ENCODE measurements around the gene KPNB1.

The KPNB1 gene

DNA sequence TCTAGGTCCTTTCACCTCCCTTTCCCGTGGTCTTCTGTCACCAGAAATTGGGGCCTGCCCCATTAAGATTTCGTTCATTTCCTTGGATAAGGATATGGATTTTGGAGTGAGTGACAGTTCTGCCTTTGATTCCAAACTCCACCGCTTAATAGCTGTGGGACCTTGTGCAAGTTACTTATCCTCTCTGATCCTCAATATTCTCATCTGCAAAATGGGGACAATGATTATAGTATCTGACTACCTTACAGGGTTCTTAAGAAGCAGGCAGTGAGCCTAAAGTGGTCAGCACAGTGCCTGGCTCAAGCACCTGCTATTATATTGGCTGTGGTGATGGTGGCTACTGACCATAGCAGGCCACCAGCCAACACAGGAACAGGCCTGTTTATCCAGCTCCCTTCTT, 59.9 kb downstream of the KPNB1 start:
- no peak overlapping the region for H3K4me3 ChIP-seq (ENCODE audit: low read length)
- TF ChIP-seq, protein P1, sequence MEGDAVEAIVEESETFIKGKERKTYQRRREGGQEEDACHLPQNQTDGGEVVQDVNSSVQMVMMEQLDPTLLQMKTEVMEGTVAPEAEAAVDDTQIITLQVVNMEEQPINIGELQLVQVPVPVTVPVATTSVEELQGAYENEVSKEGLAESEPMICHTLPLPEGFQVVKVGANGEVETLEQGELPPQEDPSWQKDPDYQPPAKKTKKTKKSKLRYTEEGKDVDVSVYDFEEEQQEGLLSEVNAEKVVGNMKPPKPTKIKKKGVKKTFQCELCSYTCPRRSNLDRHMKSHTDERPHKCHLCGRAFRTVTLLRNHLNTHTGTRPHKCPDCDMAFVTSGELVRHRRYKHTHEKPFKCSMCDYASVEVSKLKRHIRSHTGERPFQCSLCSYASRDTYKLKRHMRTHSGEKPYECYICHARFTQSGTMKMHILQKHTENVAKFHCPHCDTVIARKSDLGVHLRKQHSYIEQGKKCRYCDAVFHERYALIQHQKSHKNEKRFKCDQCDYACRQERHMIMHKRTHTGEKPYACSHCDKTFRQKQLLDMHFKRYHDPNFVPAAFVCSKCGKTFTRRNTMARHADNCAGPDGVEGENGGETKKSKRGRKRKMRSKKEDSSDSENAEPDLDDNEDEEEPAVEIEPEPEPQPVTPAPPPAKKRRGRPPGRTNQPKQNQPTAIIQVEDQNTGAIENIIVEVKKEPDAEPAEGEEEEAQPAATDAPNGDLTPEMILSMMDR (conservative IDR thresholded peaks at IDR 0.05; ENCODE audit: low read depth, low read length): no peak
- DNase-seq (ENCODE audit: low read depth): no peak

DNA sequence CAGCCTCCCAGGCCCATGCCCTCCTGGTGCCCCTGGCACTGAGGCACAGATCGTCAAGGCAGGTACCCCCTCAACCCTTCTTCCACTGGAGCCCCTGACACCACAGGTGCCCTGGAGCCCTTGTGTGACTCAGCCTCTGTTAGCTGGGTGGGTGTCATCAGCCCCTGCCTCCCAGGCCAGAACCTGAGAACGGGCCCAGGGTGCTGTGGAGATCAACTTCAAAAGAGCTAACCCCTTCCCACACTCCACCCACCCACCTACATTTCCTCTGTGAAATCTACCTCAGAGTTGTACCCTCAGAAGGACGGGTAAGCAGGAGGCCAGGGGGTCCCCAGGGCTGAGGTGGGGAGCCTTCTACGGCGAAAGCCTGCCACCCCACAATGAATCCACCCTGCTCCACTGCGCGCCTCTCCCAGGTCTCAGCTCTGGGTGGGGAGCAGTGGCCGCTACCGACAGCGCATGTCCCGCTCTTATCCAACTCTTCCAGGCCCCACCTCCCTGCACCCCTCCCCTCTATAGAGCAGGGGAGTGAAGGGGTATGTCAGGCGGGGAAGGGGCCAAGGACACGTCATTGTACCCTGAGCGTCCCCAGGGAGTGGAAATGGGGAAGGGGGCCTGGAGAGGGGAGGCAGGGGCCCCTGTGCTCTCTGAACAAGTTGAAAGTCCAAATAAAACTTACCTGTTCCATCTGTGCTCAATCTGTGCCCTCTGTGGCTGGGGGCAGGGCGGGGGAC, 61.8 kb downstream of the KPNB1 start:
- no peak overlapping the region for H3K4me3 ChIP-seq (ENCODE audit: low read length)
- no peak for DNase-seq (ENCODE audit: low read depth)
- TF ChIP-seq, protein P1 (conservative IDR thresholded peaks at IDR 0.05; ENCODE audit: low read depth, low read length): no peak

DNA sequence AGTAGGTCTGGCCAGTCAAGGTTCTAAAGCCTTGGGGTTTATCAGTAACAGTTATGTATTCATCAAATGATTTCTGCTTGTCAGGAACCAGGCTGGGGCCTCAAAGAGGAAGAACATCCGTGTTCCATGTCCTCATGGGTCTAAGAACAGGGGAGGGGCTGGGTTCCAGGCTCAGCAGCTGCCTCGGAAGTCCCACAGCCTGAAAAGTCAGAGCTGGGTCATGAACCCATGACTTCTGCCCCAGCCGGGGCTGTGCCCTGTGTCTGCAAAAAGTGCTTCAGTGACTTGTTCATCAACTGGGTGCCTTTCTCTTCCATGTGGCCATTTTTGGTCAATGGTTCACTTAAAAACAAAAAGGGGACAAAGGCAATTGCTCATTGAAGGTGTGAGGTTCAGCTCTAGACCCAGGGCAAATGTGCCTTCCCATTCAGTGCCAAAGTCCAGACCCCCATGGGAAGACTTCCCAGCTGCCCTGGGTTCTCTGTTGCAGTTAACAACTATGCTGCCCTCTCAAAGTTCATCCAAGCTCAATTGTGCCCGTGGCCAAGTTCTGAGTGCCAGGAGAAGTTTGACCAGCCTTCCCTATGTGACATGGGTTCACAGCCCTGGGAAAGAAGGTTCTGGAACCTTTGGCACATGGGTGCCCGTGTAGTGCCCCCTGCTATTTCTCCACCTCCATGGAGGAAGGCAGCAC, 62.8 kb downstream of the KPNB1 start:
- H3K4me3 ChIP-seq (ENCODE audit: low read length): no peak overlapping the region
- DNase-seq (ENCODE audit: low read depth): no peak
- TF ChIP-seq, protein P1 (conservative IDR thresholded peaks at IDR 0.05; ENCODE audit: low read depth, low read length): no peak

DNA sequence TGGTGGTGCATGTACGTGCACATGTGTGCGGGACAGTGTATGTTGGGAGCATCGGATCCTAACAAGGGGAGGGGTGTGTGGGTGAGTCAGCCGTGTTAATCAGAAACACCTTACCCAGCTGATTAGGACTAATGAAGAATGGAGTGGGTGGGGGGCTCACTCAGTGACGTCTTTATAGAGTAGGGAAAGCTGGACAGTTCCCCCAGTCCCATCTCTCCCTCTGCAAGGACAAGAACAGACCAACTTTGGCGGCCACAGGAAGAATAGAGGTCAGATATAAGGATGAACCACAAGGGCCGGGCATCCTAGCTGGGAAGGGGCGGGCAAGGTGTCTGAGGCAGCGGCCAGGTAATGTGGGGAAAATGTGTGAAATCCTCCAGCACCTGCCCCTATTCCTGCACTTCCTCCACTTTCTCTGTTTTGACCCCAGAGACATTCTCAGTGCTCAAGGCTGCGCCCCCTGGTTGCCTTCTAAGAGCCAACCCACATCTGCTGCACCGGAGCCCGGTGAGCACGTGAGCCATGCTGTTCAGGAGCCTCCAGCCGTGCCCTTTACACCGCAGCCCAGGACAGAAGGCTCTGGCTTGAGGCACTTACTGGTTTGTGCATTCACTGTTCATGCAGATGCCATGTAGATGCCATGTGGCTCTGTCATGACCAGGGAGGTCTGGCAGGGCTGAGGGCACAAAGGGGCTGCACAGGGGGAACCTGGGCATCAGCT, 64.4 kb downstream of the KPNB1 start:
- TF ChIP-seq, protein P1 (conservative IDR thresholded peaks at IDR 0.05; ENCODE audit: low read depth, low read length): no peak
- no peak overlapping the region for H3K4me3 ChIP-seq (ENCODE audit: low read length)
- DNase-seq (ENCODE audit: low read depth): no peak

DNA sequence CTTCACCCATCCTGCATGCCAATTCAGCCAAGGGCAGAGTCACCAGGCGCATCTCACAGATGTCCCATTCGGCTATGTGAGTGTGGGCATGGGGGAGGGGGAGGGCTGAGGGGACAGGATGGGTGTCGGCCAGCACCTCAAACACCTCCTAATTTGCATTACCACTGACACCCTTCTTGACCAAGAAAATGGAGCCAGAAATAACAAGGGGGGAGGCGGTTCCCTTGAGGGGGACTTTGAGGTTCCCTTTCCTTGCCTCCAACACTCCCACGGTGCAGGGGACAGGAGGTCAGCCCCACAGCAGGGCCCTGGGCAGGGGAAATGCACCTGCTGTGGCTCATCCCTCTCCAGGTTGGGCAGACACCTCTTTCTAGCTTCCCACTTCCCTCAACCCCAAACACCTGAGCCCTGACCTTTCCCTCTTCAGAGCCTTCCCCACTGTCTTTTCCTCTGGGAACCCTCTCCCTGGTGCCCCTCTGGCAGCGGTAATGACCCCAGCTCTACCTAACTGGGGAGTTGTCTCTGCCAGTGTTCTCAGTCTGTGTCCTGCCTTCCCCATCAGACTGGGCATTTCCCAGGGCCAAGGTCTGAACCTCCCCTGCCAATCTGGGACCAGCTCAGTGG, 65.2 kb downstream of the KPNB1 start:
- no peak overlapping the region for H3K4me3 ChIP-seq (ENCODE audit: low read length)
- TF ChIP-seq, protein P1 (conservative IDR thresholded peaks at IDR 0.05; ENCODE audit: low read depth, low read length): no peak
- DNase-seq (ENCODE audit: low read depth): no peak

DNA sequence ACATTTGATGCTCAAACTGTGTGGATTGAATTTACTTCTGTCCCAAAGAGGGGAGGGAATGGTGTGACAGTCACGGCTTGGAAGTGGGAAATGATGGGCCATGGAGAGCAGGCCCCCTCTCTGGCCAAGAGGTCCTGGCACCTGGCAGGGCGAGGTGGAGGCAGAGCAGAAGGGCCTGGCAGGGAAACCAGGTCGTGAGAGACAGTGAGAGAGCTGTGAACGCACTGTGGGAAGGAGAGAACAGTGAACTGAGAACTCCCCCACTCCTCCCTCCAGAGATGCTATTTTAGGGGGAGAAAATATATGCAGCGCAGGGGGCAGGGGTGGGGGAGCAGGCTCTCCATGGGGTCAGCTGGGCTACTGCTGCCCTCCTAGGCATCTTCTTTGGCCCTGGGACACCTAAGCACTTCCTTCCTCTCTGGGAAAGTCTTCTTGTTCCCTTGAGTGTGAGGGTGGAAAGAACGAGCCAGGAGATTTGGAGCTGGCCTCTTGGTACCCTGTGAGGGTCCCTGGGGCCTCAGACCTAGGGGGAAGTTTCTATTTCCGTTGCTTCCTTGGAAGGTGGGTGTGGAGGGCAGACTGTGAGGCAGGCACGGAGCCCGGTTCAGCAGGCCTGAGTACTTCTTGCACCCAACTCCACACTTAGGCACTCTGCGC, 66.1 kb downstream of the KPNB1 start:
- TF ChIP-seq, protein P1 (conservative IDR thresholded peaks at IDR 0.05; ENCODE audit: low read depth, low read length): no peak
- no peak overlapping the region for H3K4me3 ChIP-seq (ENCODE audit: low read length)
- DNase-seq (ENCODE audit: low read depth): no peak
